ENCODE measurements around the gene IL16. TPM values are rescaled to one million over a fixed set of nuclear protein-coding genes. Genes with fewer than 3 reads are reported as not detected.

IL16 gene
- total RNA-seq, 1 experiment from 2014 or later: 1.8 TPM

DNA sequence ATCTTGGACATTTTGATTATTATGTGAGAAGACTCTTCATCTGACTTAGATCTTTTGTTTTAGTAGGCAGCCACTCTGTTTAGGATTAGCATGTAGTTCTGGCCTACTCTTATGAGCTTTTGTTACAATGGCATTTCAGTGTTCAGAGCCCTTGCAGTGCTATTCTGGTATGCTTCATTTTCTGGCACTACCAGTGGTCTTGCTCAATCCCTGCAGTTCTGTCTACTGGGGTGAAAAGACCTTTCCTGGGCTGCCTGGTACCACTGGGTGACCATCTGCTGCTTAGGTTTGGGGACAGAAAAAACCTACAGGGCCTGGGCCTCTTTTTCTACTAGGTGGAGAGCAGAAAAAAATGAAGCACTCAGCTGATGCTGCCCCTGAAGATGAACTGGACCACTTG is 42.5 kb downstream of the IL16 start:
- Histone ChIP-seq H3K36me3 (ENCODE audit: insufficient read depth, low read length, poor library complexity, severe bottlenecking) (no peaks in the 10 kb centered on the region), H3K27me3 (replicated peaks; ENCODE audit: insufficient read depth, low read depth, low read length, poor library complexity) (peaks cover 2% of the 10 kb centered on the region), H3K4me1 (ENCODE audit: insufficient read depth, low read length, poor library complexity, severe bottlenecking) (no peaks in the 10 kb centered on the region), H3K4me3 (ENCODE audit: low read depth, low read length, poor library complexity, severe bottlenecking) (no peak overlapping the region), H3K27ac (ENCODE audit: low read depth, low read length, poor library complexity, severe bottlenecking) (no peak overlapping the region), H3K9me3 (ENCODE audit: low read depth, low read length, poor library complexity, severe bottlenecking) (peaks cover 3% of the 10 kb centered on the region)
- DNase-seq (ENCODE audit: low spot score): no peak
- intact Hi-C loops (cut with micrococcal nuclease; ENCODE audit: unreplicated experiment): no loop called here
- BruUV-seq (replicated peaks): no TSS peak
- ChIA-PET CTCF (no interaction called here), POLR2A (ENCODE audit: low non-redundant PET) (no interaction called here)
- TF ChIP-seq EZH2 (IDR thresholded peaks at IDR 0.05; ENCODE audit: borderline replicate concordance, low read depth, low read length, poor library complexity, severe bottlenecking): no peak
- TF ChIP-seq, protein P1, sequence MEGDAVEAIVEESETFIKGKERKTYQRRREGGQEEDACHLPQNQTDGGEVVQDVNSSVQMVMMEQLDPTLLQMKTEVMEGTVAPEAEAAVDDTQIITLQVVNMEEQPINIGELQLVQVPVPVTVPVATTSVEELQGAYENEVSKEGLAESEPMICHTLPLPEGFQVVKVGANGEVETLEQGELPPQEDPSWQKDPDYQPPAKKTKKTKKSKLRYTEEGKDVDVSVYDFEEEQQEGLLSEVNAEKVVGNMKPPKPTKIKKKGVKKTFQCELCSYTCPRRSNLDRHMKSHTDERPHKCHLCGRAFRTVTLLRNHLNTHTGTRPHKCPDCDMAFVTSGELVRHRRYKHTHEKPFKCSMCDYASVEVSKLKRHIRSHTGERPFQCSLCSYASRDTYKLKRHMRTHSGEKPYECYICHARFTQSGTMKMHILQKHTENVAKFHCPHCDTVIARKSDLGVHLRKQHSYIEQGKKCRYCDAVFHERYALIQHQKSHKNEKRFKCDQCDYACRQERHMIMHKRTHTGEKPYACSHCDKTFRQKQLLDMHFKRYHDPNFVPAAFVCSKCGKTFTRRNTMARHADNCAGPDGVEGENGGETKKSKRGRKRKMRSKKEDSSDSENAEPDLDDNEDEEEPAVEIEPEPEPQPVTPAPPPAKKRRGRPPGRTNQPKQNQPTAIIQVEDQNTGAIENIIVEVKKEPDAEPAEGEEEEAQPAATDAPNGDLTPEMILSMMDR (conservative IDR thresholded peaks at IDR 0.05; ENCODE audit: low read depth, low read length): no peak

DNA sequence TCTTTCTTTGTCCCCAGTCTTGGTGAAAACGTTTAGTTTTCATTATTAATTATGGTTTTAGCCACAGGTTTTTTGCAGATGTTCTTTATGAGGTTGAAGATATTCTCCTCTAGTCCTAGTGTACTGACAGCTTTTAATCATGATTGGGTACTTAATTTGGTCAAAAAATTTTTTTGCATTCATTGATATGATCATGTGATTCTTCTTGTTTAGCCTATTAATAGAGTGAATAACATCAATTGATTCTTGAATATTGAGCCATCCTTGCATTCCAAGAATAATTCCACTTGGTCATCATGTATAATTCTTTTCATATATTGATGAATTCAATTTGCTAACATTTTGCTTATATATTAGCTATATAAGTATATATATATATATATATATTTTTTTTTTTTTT is 46.1 kb downstream of the IL16 start:
- Histone ChIP-seq H3K4me1 (ENCODE audit: insufficient read depth, low read length, poor library complexity, severe bottlenecking) (no peaks in the 10 kb centered on the region), H3K9me3 (ENCODE audit: low read depth, low read length, poor library complexity, severe bottlenecking) (peaks cover 3% of the 10 kb centered on the region), H3K4me3 (ENCODE audit: low read depth, low read length, poor library complexity, severe bottlenecking) (no peak overlapping the region), H3K27me3 (replicated peaks; ENCODE audit: insufficient read depth, low read depth, low read length, poor library complexity) (peaks cover 20% of the 10 kb centered on the region), H3K36me3 (ENCODE audit: insufficient read depth, low read length, poor library complexity, severe bottlenecking) (no peaks in the 10 kb centered on the region), H3K27ac (ENCODE audit: low read depth, low read length, poor library complexity, severe bottlenecking) (no peak overlapping the region)
- ChIA-PET CTCF (no interaction called here), POLR2A (ENCODE audit: low non-redundant PET) (no interaction called here)
- intact Hi-C loops (cut with micrococcal nuclease; ENCODE audit: unreplicated experiment): no loop called here
- BruUV-seq (replicated peaks): no TSS peak
- TF ChIP-seq, protein P1 (conservative IDR thresholded peaks at IDR 0.05; ENCODE audit: low read depth, low read length): no peak
- TF ChIP-seq EZH2 (IDR thresholded peaks at IDR 0.05; ENCODE audit: borderline replicate concordance, low read depth, low read length, poor library complexity, severe bottlenecking): no peak
- DNase-seq (ENCODE audit: low spot score): no peak

DNA sequence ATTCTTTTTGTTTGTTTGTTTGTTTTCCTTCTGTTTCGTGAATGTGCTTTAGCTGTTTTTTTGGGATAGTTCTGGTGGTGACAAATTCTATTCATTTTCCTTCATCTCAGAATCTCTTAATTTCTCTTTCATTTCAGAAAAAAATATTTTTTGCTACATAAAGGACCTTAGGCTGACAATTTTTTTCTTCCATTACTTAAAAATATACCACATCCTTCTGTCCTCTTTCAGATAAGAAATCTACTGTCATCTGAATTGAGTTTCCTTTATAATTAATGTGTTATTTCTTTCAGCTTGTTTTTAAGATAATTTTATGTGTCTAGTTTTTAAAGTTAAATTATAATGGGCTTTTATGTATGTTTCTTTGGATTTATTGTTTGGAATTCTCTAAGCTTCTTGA is 47.6 kb downstream of the IL16 start:
- Histone ChIP-seq H3K4me1 (ENCODE audit: insufficient read depth, low read length, poor library complexity, severe bottlenecking) (no peaks in the 10 kb centered on the region), H3K4me3 (ENCODE audit: low read depth, low read length, poor library complexity, severe bottlenecking) (no peak overlapping the region), H3K36me3 (ENCODE audit: insufficient read depth, low read length, poor library complexity, severe bottlenecking) (no peaks in the 10 kb centered on the region), H3K9me3 (ENCODE audit: low read depth, low read length, poor library complexity, severe bottlenecking) (peaks cover 3% of the 10 kb centered on the region), H3K27ac (ENCODE audit: low read depth, low read length, poor library complexity, severe bottlenecking) (no peak overlapping the region), H3K27me3 (replicated peaks; ENCODE audit: insufficient read depth, low read depth, low read length, poor library complexity) (peaks cover 20% of the 10 kb centered on the region)
- TF ChIP-seq, protein P1 (conservative IDR thresholded peaks at IDR 0.05; ENCODE audit: low read depth, low read length): no peak
- no peak for TF ChIP-seq EZH2 (IDR thresholded peaks at IDR 0.05; ENCODE audit: borderline replicate concordance, low read depth, low read length, poor library complexity, severe bottlenecking)
- CTCF ChIA-PET: no interaction called here
- intact Hi-C loops (cut with micrococcal nuclease; ENCODE audit: unreplicated experiment): no loop called here
- BruUV-seq (replicated peaks): no TSS peak
- DNase-seq (ENCODE audit: low spot score): no peak
- POLR2A ChIA-PET (ENCODE audit: low non-redundant PET): no interaction called here
